Left lung (tissue), 14 donors: Measurements from ENCODE around the gene SERBP1. TPM values are rescaled to one million over a fixed set of nuclear protein-coding genes. Genes with fewer than 3 reads are reported as not detected.

ENCODE experiments used
- ATAC-seq: fragments of 200-7000 bp; cut with Tn5 transposase; one replicate; pipeline ENCODE4 v1.9.1; 2020; ENCODE audit warnings: moderate library complexity
- DNase-seq, 4 donors: peaks; one replicate each; pipeline ENCODE4 v3.0.0-alpha.2; 2013 to 2020
- H3K27ac ChIP-seq, 2 donors: fragments of 200-600 bp; sonication (generic) in 1 of 2; one replicate each; pipeline versions ENCODE4 v1.5.0 to v1.8.0; 2020 to 2021
- H3K27me3 ChIP-seq, 2 donors: fragments of 200-600 bp; sonication (generic) in 1 of 2; one replicate each; pipeline versions ENCODE4 v1.5.0 to v1.8.0; 2020 to 2021
- H3K36me3 ChIP-seq, 2 donors: fragments of 200-600 bp; sonication (generic) in 1 of 2; one replicate each; pipeline versions ENCODE4 v1.5.0 to v1.8.0; 2020 to 2021
- H3K4me1 ChIP-seq, 2 donors: fragments of 200-600 bp; one replicate each; pipeline ENCODE4 v1.8.0; 2021
- H3K4me3 ChIP-seq, 2 donors: fragments of 200-600 bp; sonication (generic) in 1 of 2; one replicate each; pipeline versions ENCODE4 v1.5.0 to v1.8.0; 2020 to 2021; ENCODE audit warnings: mild to moderate bottlenecking in 1 of 2
- H3K9me3 ChIP-seq, 2 donors: fragments of 200-600 bp; sonication (generic) in 1 of 2; one replicate each; pipeline versions ENCODE4 v1.5.0 to v1.8.0; 2020 to 2021
- CTCF ChIP-seq, 2 donors: fragments of 200-600 bp; sonication (generic) in 1 of 2; IDR thresholded peaks; one replicate each; pipeline versions ENCODE4 v1.5.0 to v1.8.0; 2021; ENCODE audit warnings: antibody characterized with exemption in 2 of 2
- intact Hi-C, 2 donors: fragments of 100-400 bp; cut with DNase I; formaldehyde crosslinking; loops; one replicate each; pipeline versions ENCODE4 v1.11.2 to v1.14.2; 2022
- long read RNA-seq, 12 donors: library from polyadenylated mRNA in 2 of 12; unstranded in 2 of 12; transcript quantifications; one replicate each; pipeline ENCODE4 v2.0.0 and lab custom pipeline, GENCODE V29; 2019 to 2026
- polyA plus RNA-seq, 6 donors: library from polyadenylated mRNA; unstranded; fragments of 120-200 nt; gene quantifications; one replicate each; pipeline ENCODE4 v1.2.1, GENCODE V29; 2013; ENCODE audit not compliant: insufficient read length in 6 of 6
- total RNA-seq, 2 donors: library from RNA; stranded (reverse); fragmentation: NEBNext Ultra II Directional; extraction: Animal tissue kit (Norgen Biotek cat#: 25700); gene quantifications; one replicate each; pipeline ENCODE4 v1.2.1, GENCODE V29; 2021
- donor health status: DM: no; HTN: yes; CAD: no.
- donor health status: DM: no; HTN: no; CAD: no.

Gene SERBP1
- 100 to 1,000 TPM; 130 to 174 TPM for total RNA-seq
- 100 to 1,000 TPM; 289 to 346 (median 323) TPM for polyA plus RNA-seq
- long read RNA-seq, donor 1, full-length matches to known transcripts = 109 of 359 reads
- long read RNA-seq, donor 1, partial matches to known transcripts = 250 of 359 reads
- long read RNA-seq, donor 1, other reads (novel, unspliced or antisense) = 0 of 359 reads
- long read RNA-seq, donor 2, full-length matches to known transcripts = 118 of 325 reads
- long read RNA-seq, donor 2, partial matches to known transcripts = 207 of 325 reads
- long read RNA-seq, donor 2, other reads (novel, unspliced or antisense) = 0 of 325 reads
- long read RNA-seq, donor 3, full-length matches to known transcripts = 82 of 186 reads
- long read RNA-seq, donor 3, partial matches to known transcripts = 104 of 186 reads
- long read RNA-seq, donor 3, other reads (novel, unspliced or antisense) = 0 of 186 reads
- long read RNA-seq, donor 4, full-length matches to known transcripts = 97 of 129 reads
- long read RNA-seq, donor 4, partial matches to known transcripts = 27 of 129 reads
- long read RNA-seq, donor 4, other reads (novel, unspliced or antisense) = 5 of 129 reads
- long read RNA-seq, donor 5, full-length matches to known transcripts = 92 of 246 reads
- long read RNA-seq, donor 5, partial matches to known transcripts = 154 of 246 reads
- long read RNA-seq, donor 5, other reads (novel, unspliced or antisense) = 0 of 246 reads
- long read RNA-seq, donor 6, full-length matches to known transcripts = 88 of 254 reads
- long read RNA-seq, donor 6, partial matches to known transcripts = 166 of 254 reads
- long read RNA-seq, donor 6, other reads (novel, unspliced or antisense) = 0 of 254 reads
- long read RNA-seq, donor 7, full-length matches to known transcripts = 47 of 69 reads
- long read RNA-seq, donor 7, partial matches to known transcripts = 22 of 69 reads
- long read RNA-seq, donor 7, other reads (novel, unspliced or antisense) = 0 of 69 reads
- long read RNA-seq, donor 8, full-length matches to known transcripts = 101 of 235 reads
- long read RNA-seq, donor 8, partial matches to known transcripts = 134 of 235 reads
- long read RNA-seq, donor 8, other reads (novel, unspliced or antisense) = 0 of 235 reads
- long read RNA-seq, donor 9, partial matches to known transcripts = 0 of 1 reads
- long read RNA-seq, donor 9, other reads (novel, unspliced or antisense) = 0 of 1 reads
- long read RNA-seq, donor 10, full-length matches to known transcripts = 81 of 103 reads
- long read RNA-seq, donor 10, partial matches to known transcripts = 18 of 103 reads
- long read RNA-seq, donor 10, other reads (novel, unspliced or antisense) = 4 of 103 reads
- long read RNA-seq, donor 11, full-length matches to known transcripts = 97 of 258 reads
- long read RNA-seq, donor 11, partial matches to known transcripts = 161 of 258 reads
- long read RNA-seq, donor 11, other reads (novel, unspliced or antisense) = 0 of 258 reads
- long read RNA-seq, donor 12, full-length matches to known transcripts = 93 of 218 reads
- long read RNA-seq, donor 12, partial matches to known transcripts = 125 of 218 reads
- long read RNA-seq, donor 12, other reads (novel, unspliced or antisense) = 0 of 218 reads

- intact Hi-C loops = no loop called here
- H3K36me3 ChIP-seq = peaks cover 0 to 8% of the 10 kb centered on the region in 2 donors
- peaks cover 11 to 40% of the 10 kb centered on the region in 2 donors for H3K4me1 ChIP-seq
- H3K27ac ChIP-seq = peak within 1 kb of the TSS; percentile 86 to 91
- no peak for TF ChIP-seq CTCF (IDR thresholded peaks at IDR 0.05)
- DNase-seq = peak; percentile 96 to 98 (median 98)
- peak; percentile 98 for ATAC-seq
- H3K4me3 ChIP-seq = peak within 1 kb of the TSS; percentile 89 to 93
- no peaks in the 10 kb centered on the region for H3K27me3 ChIP-seq
- H3K9me3 ChIP-seq = no peaks in the 10 kb centered on the region
Measured at GRCh38 chr1:67430358-67431155, at the start of gene SERBP1. SERBP1 (minus strand) TSS chr1:67430402; CDS start chr1:67430300, 102 bp downstream.

GRCh38 chr1:67479146-67479891 lies 49.1 kb upstream of the SERBP1 start:
- Histone ChIP-seq H3K4me1 (peaks cover 0 to 4% of the 10 kb centered on the region in 2 donors), H3K9me3 (no peaks in the 10 kb centered on the region), H3K27me3 (no peaks in the 10 kb centered on the region), H3K27ac (no peak overlapping the region), H3K36me3 (no peaks in the 10 kb centered on the region), H3K4me3 (no peak overlapping the region)
- intact Hi-C loops = no loop called here
- peak; percentile 64 for ATAC-seq
- no peak for TF ChIP-seq CTCF (IDR thresholded peaks at IDR 0.05)
- DNase-seq = peak in 1 of 4 donors; percentile 39

- H3K27me3 ChIP-seq = no peaks in the 10 kb centered on the region
- H3K4me1 ChIP-seq = peaks cover 0 to 4% of the 10 kb centered on the region in 2 donors
- DNase-seq = no peak
- no peak overlapping the region for H3K27ac ChIP-seq
- intact Hi-C loops = no loop called here
- H3K4me3 ChIP-seq = no peak overlapping the region
- ATAC-seq = no peak
- H3K36me3 ChIP-seq = no peaks in the 10 kb centered on the region
- no peaks in the 10 kb centered on the region for H3K9me3 ChIP-seq
- no peak for TF ChIP-seq CTCF (IDR thresholded peaks at IDR 0.05)
Measured at GRCh38 chr1:67476906-67477305, 46.7 kb upstream of the SERBP1 start.
